ENCODE data around the gene CFAP68.

The CFAP68 gene, protein sequence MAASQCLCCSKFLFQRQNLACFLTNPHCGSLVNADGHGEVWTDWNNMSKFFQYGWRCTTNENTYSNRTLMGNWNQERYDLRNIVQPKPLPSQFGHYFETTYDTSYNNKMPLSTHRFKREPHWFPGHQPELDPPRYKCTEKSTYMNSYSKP

DNA sequence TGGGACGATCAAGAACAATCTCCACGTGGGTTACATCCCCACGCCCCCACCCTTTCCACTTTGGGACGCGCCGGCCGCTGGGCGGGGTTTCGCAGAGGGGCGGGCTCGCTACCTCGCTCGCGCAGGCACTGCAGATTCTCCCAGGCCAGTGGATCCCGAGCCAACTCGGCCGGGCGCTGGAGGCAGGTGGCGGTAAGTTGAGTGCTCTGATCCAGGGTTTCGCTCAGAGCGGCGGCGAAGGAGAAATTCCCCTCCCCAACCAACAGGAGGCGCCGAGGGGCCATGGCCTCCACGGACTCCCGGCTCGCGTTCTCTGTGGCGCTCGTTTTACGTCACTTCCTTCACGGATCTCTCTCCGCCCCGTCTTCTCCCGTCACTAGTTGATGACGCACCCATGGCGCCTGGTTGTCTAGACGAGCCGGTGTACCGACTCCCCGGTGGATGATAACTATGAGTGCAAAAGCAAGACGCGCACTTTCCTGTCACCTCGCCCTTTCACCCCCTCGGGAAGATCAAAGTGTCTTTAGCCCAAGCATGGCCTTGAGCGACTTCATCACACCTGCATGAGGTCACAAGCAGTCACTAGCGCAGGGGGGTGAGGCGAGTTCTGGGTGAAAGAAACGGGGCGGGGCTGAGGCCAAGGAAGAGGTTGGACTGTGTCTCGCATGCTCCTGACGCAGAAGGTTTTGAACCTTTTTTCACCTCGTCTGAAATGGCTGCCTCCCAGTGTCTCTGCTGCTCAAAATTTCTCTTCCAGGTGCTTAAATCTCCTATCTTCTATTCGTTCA, at the start of gene CFAP68, which contains the start of gene FDXACB1:
Gene CFAP68, plus strand, starts transcription at position 693 of the 788 bp plus-strand sequence. Its CDS starts 20 bp downstream, at position 713.
Gene FDXACB1, minus strand, starts transcription at position 317 of the 788 bp plus-strand sequence. Its CDS starts 33 bp downstream, at position 284.
- DNase-seq (ENCODE audit: low spot score), result peak; percentile 95

DNA sequence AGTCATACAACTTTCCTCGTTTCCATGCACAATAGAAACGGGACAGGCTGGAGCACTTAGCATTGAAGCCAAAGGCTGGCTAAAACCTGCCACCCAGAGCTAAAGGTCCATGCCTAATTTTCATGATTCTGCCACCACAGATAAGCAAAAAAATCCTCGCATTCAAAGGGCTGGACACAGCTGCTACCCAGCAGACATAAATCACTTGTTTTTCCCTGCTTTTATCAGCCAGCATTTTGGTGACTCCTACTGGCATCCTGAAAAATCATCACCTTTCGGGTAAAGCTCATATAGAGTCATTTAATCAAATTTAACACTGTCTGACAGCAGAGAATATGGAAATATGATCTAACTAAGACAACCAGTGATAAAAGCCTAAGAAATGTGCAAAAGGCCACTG, 45.8 kb upstream of the CFAP68 start:
- no peak for DNase-seq (ENCODE audit: low spot score)

DNA sequence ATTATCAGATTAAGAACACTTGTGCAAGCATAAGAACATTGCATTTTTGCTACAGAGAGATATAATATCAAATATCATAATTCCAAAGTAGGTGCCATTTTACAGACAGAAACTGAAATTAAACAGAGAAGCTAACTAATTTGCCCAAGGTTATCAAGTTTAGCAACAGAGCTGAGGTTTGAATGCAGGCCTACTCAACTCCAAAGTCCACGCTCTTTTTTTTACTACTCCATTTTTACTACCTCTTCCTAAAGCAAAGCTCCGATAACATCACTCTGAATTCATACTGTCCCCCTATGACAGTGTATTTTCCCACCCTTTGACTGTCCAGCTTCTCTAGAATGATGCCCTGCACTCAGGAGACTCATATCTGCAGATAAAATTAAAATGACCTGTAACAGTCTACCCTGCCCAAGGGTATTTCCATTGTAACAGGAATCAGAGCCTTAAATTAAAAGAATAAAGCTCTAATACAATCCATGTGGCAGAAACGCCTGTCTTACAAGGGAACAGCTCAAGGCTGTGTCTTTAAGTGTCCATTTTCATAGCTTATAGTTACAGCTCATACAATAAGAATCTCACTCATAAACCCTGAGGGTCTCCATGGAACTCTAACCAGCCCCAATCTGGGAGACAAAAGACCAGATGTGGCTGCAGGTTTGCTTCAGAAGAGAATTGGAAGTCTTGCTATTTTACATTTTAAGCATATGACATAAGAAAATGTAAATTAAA, 44.7 kb upstream of the CFAP68 start:
- no peak for DNase-seq (ENCODE audit: low spot score)

DNA sequence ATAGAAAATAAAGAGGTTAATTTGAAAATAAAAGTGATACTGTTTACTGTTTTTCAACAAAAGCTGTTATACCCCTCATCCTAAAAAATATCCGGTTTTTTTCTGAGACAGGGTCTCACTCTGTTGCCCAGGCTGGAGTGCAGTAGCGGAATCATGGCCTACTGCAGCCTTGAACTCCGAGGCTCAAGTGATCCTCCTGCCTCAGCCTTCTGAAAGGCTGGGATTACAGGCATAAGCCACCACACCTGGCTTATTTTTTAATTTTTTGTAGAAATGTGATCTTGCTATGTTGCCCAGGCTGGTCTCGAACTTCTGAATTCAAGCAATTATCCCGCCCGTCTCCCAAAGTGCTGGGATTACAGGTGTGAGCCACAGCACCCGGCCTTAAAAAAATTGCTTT, 43.7 kb upstream of the CFAP68 start:
- no peak for DNase-seq (ENCODE audit: low spot score)

DNA sequence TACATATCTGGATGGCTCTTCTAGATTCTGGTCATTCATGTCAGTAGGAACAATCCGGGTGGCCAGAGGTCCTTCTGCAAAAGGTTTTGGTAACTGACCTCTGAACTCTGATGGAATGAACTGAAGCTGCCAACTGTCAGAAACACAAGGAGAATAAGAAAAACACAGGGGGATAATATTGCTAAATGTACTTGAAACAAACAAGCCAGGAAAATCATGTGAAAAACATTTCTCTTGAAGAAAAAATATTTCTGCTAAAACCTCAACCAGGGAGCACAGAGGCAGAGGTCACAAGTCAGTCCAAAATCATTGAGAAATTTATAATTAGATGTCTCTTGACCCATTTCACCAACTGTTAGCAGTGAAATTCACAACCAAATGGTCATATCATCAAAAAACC, 43.2 kb upstream of the CFAP68 start:
- no peak for DNase-seq (ENCODE audit: low spot score)

DNA sequence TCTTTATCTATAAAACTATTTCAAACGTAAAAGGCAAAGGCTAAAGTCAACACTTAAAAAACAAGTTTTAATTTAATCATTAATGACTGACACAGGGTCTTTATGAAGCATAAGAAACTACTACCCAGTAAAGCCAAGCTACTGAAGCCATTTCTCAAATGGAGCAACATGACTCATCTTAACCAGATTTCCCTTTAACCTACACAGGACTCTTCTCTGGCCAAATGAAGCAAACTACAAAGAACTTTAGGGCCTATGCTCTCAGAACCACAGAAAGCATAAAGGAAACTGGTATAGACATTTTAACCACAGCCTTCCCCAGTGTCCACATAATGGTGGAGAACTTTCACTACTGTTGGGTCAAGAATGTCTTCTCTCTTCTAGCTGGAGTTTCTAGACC, 42.6 kb upstream of the CFAP68 start:
- DNase-seq (ENCODE audit: low spot score), result no peak

DNA sequence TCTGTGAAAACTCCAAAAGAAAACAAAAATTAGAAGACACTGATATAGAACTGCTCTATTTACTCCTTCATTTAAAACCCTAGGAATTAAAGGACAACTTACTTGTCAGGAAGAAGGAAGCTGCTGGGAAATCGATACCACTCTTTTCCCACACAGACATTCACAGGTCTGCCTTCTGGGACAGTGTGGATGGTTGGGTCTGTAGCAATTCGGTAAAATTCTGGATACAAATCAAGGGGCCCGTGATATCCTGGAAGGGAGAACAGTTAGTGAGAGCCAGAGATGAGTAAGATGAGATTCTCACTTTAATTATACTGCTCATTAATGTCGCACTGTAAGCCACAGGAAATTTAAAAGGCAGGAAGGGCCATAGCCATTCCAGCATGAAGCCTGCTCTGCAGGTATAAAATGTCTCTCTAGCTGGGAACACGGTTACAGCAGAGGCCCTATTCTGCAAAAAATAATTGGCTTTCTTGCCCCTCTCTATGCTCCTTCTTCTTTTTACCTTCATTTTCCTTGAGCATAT, 41.9 kb upstream of the CFAP68 start:
- no peak for DNase-seq (ENCODE audit: low spot score)

DNA sequence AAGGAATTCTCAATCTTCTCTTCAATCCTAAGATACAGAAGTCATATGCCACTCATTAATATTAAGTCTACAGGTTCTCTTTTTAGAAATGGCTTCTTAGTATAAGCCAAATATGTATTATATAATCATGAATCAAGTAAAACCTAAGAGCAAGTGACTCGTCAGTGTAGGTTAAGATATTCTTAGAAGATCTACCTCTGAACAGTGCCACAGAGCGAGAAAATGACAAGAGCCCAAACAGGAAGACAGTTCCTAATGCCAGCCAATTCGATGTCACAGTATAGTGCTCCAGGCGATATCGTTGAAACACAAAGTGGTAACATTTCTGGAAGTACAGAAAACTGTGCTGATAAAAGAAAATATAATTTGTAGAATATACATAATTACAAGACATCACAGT, 41.3 kb upstream of the CFAP68 start:
- no peak for DNase-seq (ENCODE audit: low spot score)

DNA sequence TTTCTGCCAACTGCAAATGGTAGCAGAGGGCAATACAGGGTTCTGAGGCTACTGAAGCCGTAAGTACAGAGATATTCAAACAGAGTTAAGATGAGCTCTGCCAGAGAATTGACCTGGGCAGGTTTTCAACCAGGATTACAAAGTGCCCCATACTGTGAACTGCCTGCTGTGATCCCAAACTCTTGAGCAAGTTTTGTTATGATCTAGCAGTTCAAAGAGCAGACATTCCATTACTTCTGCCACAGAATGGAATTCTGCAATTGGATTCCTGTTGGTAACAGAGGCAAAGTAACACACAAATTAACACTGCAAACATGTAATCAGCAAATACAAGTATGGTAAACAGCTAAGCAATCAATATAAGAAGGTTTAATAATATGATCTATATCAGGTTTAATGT, 39.2 kb upstream of the CFAP68 start:
- DNase-seq (ENCODE audit: low spot score), result peak; percentile 32

DNA sequence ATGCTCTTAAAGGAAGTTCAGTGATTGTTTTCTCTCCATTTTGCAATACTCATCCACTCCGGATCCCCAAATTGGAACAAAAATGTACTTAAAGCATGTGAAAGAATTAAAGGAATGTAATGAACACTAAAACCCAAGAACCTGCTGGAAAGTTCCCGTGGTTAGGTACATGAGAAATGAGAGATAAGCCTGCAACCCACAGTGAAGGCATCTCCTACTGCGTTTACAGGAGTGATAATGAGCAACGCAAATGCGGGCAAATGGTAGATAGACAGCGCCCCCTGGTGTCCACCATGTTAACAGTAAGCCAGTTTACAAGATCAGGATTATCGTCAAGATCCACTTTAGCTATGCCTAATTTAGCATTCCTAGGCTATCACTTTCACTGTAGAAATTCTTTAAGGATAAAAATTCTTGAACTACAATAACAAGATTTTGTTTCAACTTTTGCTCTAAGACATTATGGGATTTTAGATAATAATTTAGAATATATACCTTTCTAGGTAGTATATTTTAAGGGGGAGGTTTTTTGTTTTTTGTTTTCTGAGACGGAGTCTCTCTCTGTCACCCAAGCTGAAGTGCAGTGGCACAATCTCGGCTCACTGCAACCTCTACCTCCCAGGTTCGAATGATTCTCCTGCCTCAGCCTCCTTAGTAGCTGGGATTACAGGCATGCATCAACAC, 37.8 kb upstream of the CFAP68 start:
- DNase-seq (ENCODE audit: low spot score), result peak; percentile 76

DNA sequence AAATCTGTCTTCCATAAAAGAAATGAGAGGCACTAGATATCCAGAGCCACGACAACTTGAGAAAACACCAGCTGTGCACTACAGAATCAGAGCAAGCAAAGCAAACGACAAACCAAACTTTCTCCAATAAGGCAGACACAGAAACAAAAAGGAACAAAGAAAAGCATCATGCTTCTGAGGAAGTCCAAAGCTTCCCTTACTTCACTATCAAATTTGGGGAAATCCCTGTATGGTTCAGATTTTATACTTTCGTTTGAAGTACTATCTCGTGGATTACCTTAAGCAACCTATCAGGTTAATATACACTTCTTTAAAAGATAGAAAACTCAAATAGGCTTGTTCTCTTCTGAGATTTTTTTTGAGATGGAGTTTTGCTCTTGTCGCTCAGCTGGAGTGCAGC, 35.7 kb upstream of the CFAP68 start:
- DNase-seq (ENCODE audit: low spot score), result no peak

DNA sequence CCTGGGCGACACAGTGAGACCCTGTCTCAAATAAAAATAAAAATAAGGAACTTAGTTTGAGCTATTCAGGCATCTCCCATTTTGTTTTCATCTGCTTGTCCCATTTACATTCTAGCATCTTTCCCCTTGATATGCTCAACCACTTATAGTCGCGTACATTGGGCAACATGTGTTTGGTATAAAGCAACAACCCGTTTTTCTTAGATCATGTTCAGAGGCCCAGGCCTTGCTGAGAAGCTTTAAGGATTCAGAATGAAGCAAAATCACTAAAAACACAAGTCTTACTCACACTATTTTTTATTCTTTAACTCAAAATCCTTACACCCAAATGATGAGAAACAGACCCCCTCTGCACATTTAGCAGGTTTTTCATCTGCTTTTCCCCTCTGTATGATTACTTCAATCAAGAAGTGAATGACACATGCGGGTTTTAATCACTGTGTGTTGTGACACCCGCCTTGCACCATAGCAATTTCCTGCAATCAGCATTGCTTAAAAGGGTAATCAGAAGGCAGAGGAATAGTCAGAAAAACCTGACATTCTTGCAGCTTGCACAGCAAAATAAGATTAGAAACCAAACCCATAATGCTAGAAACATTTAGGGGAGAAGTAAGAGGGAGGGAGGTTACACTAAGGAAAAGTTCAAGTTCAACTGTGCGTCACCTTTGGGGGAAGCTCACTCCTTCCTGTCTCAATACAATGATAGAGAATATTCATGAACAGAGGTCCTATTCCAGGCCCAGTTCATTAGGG, 33.9 kb upstream of the CFAP68 start:
- DNase-seq (ENCODE audit: low spot score), result no peak

DNA sequence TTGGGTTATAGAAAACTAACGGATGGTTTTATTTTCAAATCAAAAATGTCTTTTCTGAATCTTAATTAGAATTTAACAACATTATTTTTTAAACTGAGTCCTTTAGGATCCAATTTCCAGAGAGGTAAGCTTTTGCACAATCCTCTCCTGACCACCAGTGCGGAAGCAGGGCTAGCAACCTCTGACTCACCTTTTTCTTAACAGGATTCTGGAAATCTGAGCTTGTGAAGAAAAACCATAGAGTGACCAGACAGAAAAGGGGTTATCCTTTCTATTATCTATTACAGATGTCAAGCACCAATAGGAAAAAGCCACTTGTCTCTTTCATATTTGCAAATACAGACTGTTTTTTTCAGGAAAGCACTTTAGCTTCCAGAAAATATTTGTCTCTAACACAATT, 33.3 kb upstream of the CFAP68 start:
- DNase-seq (ENCODE audit: low spot score), result no peak

DNA sequence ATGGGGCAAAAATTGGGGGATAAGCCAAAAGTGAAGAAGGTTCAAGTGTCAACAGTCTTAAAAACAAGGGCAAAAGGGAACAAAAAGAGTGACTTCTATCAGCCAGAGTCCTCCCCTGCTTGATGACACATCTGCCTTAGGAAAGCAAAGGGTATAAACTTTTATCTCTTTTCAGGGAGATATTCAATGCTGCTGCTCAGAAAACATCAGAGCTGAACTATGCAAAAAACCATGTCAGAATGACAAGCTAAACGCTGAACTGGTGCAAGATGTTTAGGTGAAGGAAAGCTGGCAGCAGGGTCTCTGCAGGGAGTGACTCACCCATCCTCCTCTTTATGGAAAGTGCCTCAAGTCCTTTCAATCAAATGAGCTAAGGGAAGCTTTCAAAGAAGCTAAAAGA, 32.7 kb upstream of the CFAP68 start:
- DNase-seq (ENCODE audit: low spot score), result no peak

DNA sequence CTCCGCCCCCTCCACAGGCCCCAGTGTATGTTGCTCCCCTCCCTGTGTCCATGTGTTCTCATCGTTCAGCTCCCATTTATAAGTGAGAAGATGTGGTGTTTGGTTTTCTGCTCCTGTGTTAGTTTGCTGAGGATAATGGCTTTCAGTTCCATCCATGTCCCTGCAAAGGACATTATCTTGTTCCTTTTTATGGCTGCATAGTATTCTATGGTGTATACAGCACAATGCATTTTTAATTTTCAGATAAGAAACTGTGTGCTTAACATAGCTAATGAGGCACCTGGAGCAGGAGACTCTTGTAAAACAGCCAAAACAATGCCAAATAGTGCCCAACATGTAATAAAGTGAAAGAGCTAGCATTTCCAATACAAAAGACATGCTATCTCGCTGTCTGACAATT, 29.7 kb upstream of the CFAP68 start:
- no peak for DNase-seq (ENCODE audit: low spot score)

DNA sequence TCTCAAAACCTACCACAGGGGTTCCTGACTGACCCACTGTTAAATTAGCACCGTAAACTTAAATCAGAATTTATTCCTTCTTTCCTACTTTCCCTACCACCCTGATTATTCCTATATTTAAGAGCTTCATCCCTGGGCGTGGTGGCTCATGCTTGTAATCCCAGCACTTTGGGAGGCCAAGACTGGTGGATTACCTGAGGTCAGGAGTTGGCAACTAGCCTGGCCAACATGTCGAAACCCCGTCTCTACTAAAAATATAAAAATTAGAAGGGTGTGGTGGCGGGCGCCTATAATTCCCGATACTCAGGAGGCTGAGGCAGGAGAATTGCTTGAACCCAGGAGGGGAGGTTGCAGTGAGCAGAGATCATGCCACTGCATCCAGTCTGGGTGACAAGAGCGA, 28.3 kb upstream of the CFAP68 start:
- no peak for DNase-seq (ENCODE audit: low spot score)

DNA sequence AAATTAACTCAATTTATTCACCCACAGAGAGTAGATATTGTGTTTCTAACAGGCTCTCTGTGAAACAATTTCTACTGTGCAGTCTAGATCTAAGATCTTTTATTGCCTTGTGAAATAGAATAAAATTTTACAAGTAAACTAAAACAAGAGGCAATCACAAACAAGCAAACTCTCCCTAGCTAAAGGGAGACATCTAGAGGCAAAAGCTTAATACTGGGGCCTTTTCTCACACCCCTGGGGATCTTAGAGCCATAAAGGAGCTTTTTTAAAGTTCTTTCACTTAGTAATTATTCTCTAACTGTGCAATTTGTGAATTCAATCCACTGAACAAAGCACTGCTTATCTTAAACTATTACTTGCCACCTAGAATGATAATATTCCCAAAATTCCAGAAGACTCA, 27.7 kb upstream of the CFAP68 start:
- DNase-seq (ENCODE audit: low spot score), result no peak

DNA sequence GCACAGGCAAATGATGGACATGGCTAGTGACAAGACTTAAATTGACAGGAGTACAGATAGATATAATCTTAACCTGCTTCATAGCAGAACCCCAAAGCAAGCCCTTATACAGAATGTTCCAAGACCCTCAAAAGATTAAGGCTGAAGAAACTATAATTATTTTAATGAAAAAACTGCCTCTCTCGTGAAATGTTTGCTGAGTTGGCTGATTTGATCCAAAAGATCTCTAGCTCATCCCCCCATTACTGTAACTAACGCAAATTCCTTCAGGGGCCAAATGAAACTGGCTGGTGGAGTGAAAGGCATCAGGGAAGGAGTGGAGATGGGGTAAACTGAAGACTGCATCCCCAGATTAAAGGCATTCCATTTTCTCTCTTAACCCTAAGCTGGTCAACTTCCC, 27.2 kb upstream of the CFAP68 start:
- DNase-seq (ENCODE audit: low spot score), result no peak

DNA sequence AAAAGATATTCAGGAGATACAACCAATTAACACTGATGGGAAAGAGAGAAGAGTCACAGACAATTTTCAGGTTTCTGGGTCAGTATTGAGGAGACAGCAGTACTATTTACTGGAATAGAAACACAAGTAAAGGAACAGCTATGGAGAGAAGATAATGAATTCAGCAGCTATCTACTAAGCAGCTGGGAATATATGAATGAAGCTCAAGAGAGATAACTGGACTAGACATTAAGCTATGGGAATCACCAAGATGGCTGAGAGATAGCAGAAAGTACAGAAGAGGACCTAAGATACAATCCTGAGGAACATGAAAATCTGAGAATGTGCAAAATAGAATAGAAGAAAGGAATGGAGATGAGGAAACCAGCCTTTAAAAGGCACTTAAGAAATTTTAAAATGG, 23.8 kb upstream of the CFAP68 start:
- no peak for DNase-seq (ENCODE audit: low spot score)

DNA sequence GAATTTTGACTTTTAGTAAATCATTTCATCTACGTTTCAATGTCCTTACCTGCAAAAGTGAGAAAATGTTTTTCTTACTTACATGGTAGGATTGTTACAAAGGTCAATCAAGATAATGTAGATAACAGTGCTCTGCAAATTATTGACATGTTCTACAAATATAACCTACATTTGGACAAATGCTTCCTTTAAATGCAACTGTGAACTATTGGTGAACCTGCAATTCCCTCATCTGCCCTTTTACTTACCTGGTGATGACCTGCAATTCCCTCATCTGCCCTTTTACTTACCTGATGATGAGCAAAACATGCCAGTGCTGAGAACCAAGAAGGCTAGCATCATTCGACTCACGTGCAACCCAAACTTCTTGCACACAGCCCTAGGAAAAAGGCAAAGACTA, 19.1 kb upstream of the CFAP68 start:
- DNase-seq (ENCODE audit: low spot score), result no peak

DNA sequence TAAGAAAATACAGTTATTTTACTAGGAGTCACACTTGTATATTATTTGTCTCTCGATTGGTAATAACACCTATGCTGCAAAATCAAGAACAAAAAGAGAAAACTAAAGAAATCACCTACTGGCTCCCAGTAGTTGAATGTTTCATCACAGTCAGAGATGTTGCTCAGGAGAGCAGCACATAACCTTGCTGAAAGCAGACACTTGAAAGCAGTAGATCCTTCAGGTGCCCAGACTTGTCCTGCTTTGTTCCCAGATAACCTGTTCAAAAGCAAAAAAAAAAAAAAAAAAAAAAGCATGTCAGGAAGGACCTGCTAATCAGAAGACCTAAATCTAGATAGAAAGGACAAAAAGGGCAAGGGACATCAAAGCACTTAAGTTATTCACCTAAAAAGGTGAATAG, 9.2 kb upstream of the CFAP68 start:
- DNase-seq (ENCODE audit: low spot score), result no peak

DNA sequence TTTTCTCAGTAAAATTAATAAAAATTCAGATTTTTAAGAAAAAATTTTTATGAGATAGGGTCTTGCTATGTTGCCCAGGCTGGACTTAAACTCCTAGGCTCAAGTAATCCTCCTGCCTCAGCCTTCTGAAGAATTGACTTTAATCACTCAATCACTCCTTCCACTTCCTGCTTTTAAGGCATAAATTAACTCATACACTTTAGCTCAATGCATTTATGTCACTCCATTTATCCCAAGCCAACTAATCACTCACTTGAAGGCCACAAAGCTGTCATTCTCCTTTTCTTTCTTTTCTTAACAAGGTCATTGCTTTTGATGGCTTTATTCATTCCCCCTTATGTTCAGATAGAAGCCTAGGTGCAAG, 8.8 kb upstream of the CFAP68 start:
- DNase-seq (ENCODE audit: low spot score), result no peak

Measured in iPS-NIHi11 (cell line).